ENCODE results near the gene HSPA13.

DNA sequence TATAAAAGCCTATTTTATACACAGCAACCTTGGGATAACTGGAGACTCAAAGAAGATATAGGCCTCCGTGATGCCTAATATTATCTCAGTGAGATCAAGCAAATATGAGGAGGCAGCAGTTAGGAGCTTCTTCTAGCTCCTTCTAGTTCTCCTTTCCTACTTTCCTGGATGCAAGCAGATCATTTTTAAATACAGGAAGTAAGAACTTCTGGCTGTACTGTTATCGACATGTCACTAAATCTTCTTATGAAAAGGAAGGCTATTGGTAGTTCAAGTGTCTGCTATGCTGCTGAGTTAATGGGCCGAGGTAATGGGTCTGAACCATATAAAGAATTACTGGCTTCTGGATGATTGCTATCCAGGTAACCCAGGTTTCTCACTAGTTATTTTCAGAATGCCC is 15.9 kb downstream of the HSPA13 start:
- TF ChIP-seq, protein P1, sequence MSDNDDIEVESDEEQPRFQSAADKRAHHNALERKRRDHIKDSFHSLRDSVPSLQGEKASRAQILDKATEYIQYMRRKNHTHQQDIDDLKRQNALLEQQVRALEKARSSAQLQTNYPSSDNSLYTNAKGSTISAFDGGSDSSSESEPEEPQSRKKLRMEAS (IDR thresholded peaks at IDR 0.05; ENCODE audit: low read depth): no peak
- TF ChIP-seq EP300 (IDR thresholded peaks at IDR 0.05; ENCODE audit: borderline replicate concordance in 1 of 2, low read depth in 1 of 2, low read length in 1 of 2): no peak
- TF ChIP-seq TAF1 (IDR thresholded peaks at IDR 0.05; ENCODE audit: borderline replicate concordance, low read depth, low read length): no peak
- TF ChIP-seq POLR2AphosphoS5 (IDR thresholded peaks at IDR 0.05; ENCODE audit: low read depth, low read length): no peak
- TF ChIP-seq, protein P2, sequence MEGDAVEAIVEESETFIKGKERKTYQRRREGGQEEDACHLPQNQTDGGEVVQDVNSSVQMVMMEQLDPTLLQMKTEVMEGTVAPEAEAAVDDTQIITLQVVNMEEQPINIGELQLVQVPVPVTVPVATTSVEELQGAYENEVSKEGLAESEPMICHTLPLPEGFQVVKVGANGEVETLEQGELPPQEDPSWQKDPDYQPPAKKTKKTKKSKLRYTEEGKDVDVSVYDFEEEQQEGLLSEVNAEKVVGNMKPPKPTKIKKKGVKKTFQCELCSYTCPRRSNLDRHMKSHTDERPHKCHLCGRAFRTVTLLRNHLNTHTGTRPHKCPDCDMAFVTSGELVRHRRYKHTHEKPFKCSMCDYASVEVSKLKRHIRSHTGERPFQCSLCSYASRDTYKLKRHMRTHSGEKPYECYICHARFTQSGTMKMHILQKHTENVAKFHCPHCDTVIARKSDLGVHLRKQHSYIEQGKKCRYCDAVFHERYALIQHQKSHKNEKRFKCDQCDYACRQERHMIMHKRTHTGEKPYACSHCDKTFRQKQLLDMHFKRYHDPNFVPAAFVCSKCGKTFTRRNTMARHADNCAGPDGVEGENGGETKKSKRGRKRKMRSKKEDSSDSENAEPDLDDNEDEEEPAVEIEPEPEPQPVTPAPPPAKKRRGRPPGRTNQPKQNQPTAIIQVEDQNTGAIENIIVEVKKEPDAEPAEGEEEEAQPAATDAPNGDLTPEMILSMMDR (IDR thresholded peaks at IDR 0.05): no peak
- no peak for TF ChIP-seq CHD2 (IDR thresholded peaks at IDR 0.05; ENCODE audit: low read length, partially characterized antibody)
- TF ChIP-seq, protein P3, sequence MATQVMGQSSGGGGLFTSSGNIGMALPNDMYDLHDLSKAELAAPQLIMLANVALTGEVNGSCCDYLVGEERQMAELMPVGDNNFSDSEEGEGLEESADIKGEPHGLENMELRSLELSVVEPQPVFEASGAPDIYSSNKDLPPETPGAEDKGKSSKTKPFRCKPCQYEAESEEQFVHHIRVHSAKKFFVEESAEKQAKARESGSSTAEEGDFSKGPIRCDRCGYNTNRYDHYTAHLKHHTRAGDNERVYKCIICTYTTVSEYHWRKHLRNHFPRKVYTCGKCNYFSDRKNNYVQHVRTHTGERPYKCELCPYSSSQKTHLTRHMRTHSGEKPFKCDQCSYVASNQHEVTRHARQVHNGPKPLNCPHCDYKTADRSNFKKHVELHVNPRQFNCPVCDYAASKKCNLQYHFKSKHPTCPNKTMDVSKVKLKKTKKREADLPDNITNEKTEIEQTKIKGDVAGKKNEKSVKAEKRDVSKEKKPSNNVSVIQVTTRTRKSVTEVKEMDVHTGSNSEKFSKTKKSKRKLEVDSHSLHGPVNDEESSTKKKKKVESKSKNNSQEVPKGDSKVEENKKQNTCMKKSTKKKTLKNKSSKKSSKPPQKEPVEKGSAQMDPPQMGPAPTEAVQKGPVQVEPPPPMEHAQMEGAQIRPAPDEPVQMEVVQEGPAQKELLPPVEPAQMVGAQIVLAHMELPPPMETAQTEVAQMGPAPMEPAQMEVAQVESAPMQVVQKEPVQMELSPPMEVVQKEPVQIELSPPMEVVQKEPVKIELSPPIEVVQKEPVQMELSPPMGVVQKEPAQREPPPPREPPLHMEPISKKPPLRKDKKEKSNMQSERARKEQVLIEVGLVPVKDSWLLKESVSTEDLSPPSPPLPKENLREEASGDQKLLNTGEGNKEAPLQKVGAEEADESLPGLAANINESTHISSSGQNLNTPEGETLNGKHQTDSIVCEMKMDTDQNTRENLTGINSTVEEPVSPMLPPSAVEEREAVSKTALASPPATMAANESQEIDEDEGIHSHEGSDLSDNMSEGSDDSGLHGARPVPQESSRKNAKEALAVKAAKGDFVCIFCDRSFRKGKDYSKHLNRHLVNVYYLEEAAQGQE (IDR thresholded peaks at IDR 0.05; ENCODE audit: low read depth, low read length): no peak
- TF ChIP-seq, protein P4, sequence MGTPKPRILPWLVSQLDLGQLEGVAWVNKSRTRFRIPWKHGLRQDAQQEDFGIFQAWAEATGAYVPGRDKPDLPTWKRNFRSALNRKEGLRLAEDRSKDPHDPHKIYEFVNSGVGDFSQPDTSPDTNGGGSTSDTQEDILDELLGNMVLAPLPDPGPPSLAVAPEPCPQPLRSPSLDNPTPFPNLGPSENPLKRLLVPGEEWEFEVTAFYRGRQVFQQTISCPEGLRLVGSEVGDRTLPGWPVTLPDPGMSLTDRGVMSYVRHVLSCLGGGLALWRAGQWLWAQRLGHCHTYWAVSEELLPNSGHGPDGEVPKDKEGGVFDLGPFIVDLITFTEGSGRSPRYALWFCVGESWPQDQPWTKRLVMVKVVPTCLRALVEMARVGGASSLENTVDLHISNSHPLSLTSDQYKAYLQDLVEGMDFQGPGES (IDR thresholded peaks at IDR 0.05; ENCODE audit: low read depth, low read length): no peak
